Calu3 (cell line): ENCODE data around the gene OR9A4. TPM values are rescaled to one million over a fixed set of nuclear protein-coding genes. Genes with fewer than 3 reads are reported as not detected.

Experiments
- BruUV-seq: library from RNA; stranded (reverse); fragments of 400-500 nt; replicated peaks from 2 replicates; lab custom pipeline; 2021; lab: Mats Ljungman, UMichigan
- CTCF ChIA-PET: fragments of 300-600 bp; sonication (Branson Sonifier 250); formaldehyde crosslinking; loops from one replicate; lab custom pipeline; 2022; ENCODE audit warnings: antibody characterized with exemption; lab: Charles Lee
- DNase-seq: peaks from one replicate; pipeline ENCODE4 v3.0.0; 2022
- H3K27ac Mint-ChIP-seq: one replicate; pipeline ENCODE4 v1.8.0; 2022; ENCODE audit warnings: mixed read lengths; ENCODE audit not compliant: unreplicated experiment
- H3K27me3 Mint-ChIP-seq: one replicate; pipeline ENCODE4 v1.8.0; 2022; ENCODE audit warnings: mixed read lengths; ENCODE audit not compliant: unreplicated experiment
- H3K36me3 Mint-ChIP-seq: one replicate; pipeline ENCODE4 v1.8.0; 2022; ENCODE audit warnings: mild to moderate bottlenecking, moderate library complexity, mixed read lengths; ENCODE audit not compliant: insufficient read depth, unreplicated experiment
- H3K4me1 Mint-ChIP-seq: one replicate; pipeline ENCODE4 v1.8.0; 2022; ENCODE audit warnings: mild to moderate bottlenecking, low read depth, mixed read lengths; ENCODE audit not compliant: unreplicated experiment
- H3K4me3 Mint-ChIP-seq: one replicate; pipeline ENCODE4 v1.8.0; 2022; ENCODE audit warnings: mild to moderate bottlenecking, low read depth, moderate library complexity, mixed read lengths; ENCODE audit not compliant: unreplicated experiment
- H3K9me3 Mint-ChIP-seq: one replicate; pipeline ENCODE4 v1.8.0; 2022; ENCODE audit warnings: low read depth, mixed read lengths; ENCODE audit not compliant: unreplicated experiment
- CTCF ChIP-seq: fragments of 200-600 bp; IDR thresholded peaks from one replicate; pipeline ENCODE4 v1.8.0; 2022; ENCODE audit warnings: antibody characterized with exemption; ENCODE audit not compliant: unreplicated experiment
- intact Hi-C: fragments of 100-400 bp; cut with micrococcal nuclease; formaldehyde crosslinking; loops from one replicate; pipeline ENCODE4 v1.10.0; 2022; ENCODE audit not compliant: unreplicated experiment
- total RNA-seq: library from RNA; stranded (reverse); gene quantifications from 2 replicates; pipeline ENCODE4 v1.2.3, GENCODE V29; 2022

OR9A4 gene
- total RNA-seq, 1 experiment from 2014 or later, result not detected

- no peak for DNase-seq
- intact Hi-C loops, result no loop called here
- Mint-ChIP-seq H3K27ac (no peak overlapping the region), H3K4me3 (no peak overlapping the region), H3K9me3 (no peaks in the 10 kb centered on the region), H3K4me1 (peaks cover 13% of the 10 kb centered on the region), H3K36me3 (no peaks in the 10 kb centered on the region), H3K27me3 (no peaks in the 10 kb centered on the region)
- CTCF ChIA-PET, result no interaction called here
- no peak for TF ChIP-seq CTCF
- BruUV-seq, result no TSS peak
Measured at GRCh38 chr7:141875453-141875852, 40.7 kb upstream of the OR9A4 start.

GRCh38 chr7:141876371-141876770 lies 39.8 kb upstream of the OR9A4 start:
- intact Hi-C loops, result no loop called here
- CTCF ChIA-PET, result no interaction called here
- BruUV-seq, result no TSS peak
- Mint-ChIP-seq H3K27ac (no peak overlapping the region), H3K27me3 (no peaks in the 10 kb centered on the region), H3K9me3 (no peaks in the 10 kb centered on the region), H3K36me3 (no peaks in the 10 kb centered on the region), H3K4me1 (peaks cover 13% of the 10 kb centered on the region), H3K4me3 (no peak overlapping the region)
- no peak for TF ChIP-seq CTCF
- DNase-seq, result no peak

GRCh38 chr7:141877365-141877764 lies 38.8 kb upstream of the OR9A4 start:
- no peaks in the 10 kb centered on the region for H3K36me3 Mint-ChIP-seq
- intact Hi-C loops, result no loop called here
- peaks cover 13% of the 10 kb centered on the region for H3K4me1 Mint-ChIP-seq
- BruUV-seq, result no TSS peak
- no peak for TF ChIP-seq CTCF
- no peaks in the 10 kb centered on the region for H3K27me3 Mint-ChIP-seq
- no peaks in the 10 kb centered on the region for H3K9me3 Mint-ChIP-seq
- H3K4me3 Mint-ChIP-seq, result no peak overlapping the region
- DNase-seq, result no peak
- H3K27ac Mint-ChIP-seq, result no peak overlapping the region
- CTCF ChIA-PET, result no interaction called here

- no TSS peak for BruUV-seq
- intact Hi-C loops, result no loop called here
- Mint-ChIP-seq H3K27ac (no peak overlapping the region), H3K9me3 (no peaks in the 10 kb centered on the region), H3K27me3 (peaks cover 11% of the 10 kb centered on the region), H3K4me3 (no peak overlapping the region), H3K36me3 (no peaks in the 10 kb centered on the region), H3K4me1 (no peaks in the 10 kb centered on the region)
- no peak for DNase-seq
- no peak for TF ChIP-seq CTCF
- CTCF ChIA-PET, result no interaction called here
Measured at GRCh38 chr7:141880960-141881359, 35.2 kb upstream of the OR9A4 start.
